ENCODE measurements around the gene OS9.
"Not testable (repeated sequence)": the region's sequence is repeated elsewhere in the genome, so short reads cannot be mapped to it uniquely, and the experiment has no call there.

Gene OS9

GRCh38 chr12:57695770-57696432 lies 2.0 kb downstream of the OS9 start:
- no peak for DNase-seq (ENCODE audit: low spot score)

GRCh38 chr12:57697076-57697475 lies 3.1 kb downstream of the OS9 start:
- no peak for DNase-seq (ENCODE audit: low spot score)

GRCh38 chr12:57698414-57698813 lies 4.5 kb downstream of the OS9 start:
- DNase-seq (ENCODE audit: low spot score) = no peak

GRCh38 chr12:57700317-57700716 lies 6.4 kb downstream of the OS9 start:
- no peak for DNase-seq (ENCODE audit: low spot score)

GRCh38 chr12:57707250-57707649 lies 13.3 kb downstream of the OS9 start:
- no peak for DNase-seq (ENCODE audit: low spot score)

GRCh38 chr12:57708296-57708695 lies 14.4 kb downstream of the OS9 start:
- no peak for DNase-seq (ENCODE audit: low spot score)

GRCh38 chr12:57712701-57713100 lies 18.8 kb downstream of the OS9 start:
- peak; percentile 52 for DNase-seq (ENCODE audit: low spot score)

- no peak for DNase-seq (ENCODE audit: low spot score)
These were observed 19.3 kb downstream of the OS9 start for GRCh38 chr12:57713209-57713608.

- not testable (repeated sequence) for DNase-seq (ENCODE audit: low spot score)
These were observed 21.3 kb downstream of the OS9 start for GRCh38 chr12:57715036-57715748.

GRCh38 chr12:57715786-57716185 lies 21.9 kb downstream of the OS9 start:
- DNase-seq (ENCODE audit: low spot score) = no peak

GRCh38 chr12:57716305-57716704 lies 22.4 kb downstream of the OS9 start:
- no peak for DNase-seq (ENCODE audit: low spot score)

- DNase-seq (ENCODE audit: low spot score) = peak; percentile 1
These were observed 23.2 kb downstream of the OS9 start for GRCh38 chr12:57717131-57717530.

- peak; percentile 3 for DNase-seq (ENCODE audit: low spot score)
These were observed 24.1 kb downstream of the OS9 start for GRCh38 chr12:57717846-57718640.

- DNase-seq (ENCODE audit: low spot score) = no peak
These were observed 25.0 kb downstream of the OS9 start for GRCh38 chr12:57718641-57719528.

GRCh38 chr12:57719777-57720605 lies 26.1 kb downstream of the OS9 start:
- DNase-seq (ENCODE audit: low spot score) = no peak

- DNase-seq (ENCODE audit: low spot score) = peak; percentile 2
These were observed 27.0 kb downstream of the OS9 start for GRCh38 chr12:57720606-57721595.

- peak; percentile 1 for DNase-seq (ENCODE audit: low spot score)
These were observed 28.1 kb downstream of the OS9 start for GRCh38 chr12:57721846-57722608.

- peak; percentile 1 for DNase-seq (ENCODE audit: low spot score)
These were observed 29.0 kb downstream of the OS9 start for GRCh38 chr12:57722716-57723629.
